GM19324 (cell line): Measurements from ENCODE around the gene TMEM250.

ENCODE experiments used
- ATAC-seq: cut with Tn5 transposase; IDR thresholded peaks from one replicate; pipeline ENCODE4 v1.9.1; 2021; ENCODE audit warnings: mild to moderate bottlenecking, moderate library complexity; ENCODE audit not compliant: unreplicated experiment, low FRiP score

Gene TMEM250

GRCh38 chr9:136098210-136098609 lies 20.5 kb downstream of the TMEM250 start:
- ATAC-seq = no peak

DNA sequence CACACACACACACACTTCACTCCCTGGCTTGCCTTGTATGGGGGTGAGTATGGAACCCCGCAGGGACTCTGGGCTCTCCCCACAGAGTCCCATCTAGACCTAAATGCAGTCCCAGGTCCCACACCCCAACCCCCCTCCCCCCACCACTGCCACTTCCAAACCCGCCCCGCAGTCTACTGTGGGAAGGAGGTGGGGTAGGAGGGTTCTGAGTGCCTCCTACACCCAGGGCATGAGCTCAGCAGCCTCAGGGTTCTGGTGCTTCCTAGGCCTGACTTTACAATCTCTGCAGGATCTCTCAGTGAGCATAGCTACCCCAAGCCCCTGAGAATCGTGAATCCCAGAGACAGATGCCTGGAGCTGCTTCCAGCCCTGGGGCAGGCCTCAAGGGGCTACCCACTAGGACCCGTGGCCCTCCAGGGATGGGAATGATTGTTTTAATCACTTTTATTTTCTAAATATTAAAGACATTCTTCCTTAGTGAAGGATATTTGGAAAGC lies 22.1 kb downstream of the TMEM250 start:
- no peak for ATAC-seq

DNA sequence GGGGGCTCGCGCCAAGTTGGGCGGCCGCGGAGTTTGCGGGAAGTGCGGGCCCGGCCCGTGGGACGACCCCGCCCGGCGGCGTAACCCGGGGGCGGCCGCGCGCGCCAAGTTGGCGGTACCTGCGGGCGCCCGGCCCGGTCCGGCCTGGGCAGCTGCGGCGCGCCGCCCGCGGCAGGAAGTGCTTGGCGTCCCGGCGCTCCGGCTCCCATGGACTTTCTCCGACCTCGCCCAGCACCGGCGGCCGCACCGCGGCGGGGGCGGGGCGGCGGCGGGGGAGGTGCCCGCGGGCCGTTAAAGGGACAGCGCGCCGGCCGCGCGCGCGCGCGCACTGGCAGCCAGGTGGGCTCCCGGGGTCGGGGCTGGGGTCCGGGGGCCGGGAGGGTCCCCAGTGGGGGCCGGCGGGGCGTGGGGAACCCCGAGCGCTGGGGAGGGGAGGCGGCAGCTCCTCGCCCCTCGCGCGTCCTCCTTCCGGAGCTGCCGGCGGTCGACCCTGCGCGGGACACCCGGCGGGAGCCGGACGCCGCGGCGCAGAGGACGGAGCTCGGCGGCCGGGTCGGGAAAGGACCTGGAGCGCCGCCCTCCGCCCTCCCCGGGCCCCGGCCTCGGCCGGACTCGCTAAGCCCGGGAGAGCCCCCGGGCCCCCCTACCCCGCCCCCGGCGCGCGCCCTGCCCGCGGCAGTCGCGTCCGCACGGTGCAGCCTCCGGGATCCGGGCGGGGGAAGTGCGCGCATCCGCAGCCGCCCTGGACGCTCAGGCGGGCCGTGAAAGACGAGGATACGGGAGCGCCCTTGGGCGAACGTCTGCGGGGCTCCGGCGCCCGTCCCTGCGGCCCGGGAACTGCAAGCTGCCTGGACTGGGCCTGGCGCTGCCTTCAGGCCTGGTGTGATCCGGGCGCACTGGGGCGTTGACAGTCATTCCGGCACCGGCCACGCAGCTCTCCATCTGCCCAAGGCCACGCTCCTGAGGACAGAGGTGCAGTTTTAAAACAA lies 23.3 kb downstream of the TMEM250 start, which contains the start of gene NACC2:
Gene NACC2, minus strand, starts transcription at position 220 of the 989 bp plus-strand sequence. CDS start 44,768 bp downstream, outside the sequence.
- ATAC-seq = peak; percentile 50

DNA sequence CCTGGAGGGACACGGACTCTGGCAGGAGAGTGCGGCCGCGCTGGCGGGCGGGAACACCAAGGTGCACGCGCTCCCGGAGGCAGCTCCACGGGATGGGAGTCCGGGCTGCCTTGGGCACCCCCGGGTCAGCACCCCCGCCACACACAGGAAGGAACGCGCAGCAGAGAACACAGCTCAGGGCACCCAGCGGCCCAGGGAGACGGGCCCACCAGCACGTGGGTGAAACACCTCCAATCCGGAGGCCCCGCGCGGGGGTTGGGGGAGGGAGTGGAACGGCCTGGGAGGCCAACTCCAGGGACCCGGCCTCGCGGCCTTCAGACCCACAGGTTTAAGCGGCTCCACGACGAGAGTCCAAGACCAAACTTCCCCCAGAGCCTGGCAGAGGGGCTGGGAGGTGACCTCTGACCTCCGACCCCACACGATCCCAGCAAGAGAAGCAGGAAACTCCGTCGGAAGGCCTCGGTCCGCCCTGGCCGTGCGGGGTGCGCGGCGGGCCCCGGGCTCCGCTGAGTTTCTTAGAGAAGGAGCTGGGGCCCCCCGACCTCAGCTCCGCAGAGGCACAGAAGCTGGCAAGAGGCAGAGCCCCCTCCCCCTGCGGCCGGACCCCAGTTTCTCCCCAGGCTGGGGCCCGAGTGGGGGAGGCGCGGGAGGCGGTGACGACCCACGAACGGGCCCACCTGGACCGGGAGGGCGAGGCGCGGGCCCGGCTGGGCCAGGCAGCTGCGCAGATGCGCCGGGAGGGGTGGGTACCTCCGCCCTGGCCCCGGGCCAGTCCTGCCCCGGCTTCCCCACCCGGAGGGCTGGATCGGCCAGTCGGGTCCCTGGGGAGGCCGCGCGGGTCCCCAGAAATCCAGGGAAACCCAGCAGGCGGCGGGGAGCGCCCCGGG lies 24.4 kb downstream of the TMEM250 start:
- ATAC-seq = peak; percentile 12

GRCh38 chr9:136093346-136093986 lies 25.2 kb downstream of the TMEM250 start:
- ATAC-seq = no peak

GRCh38 chr9:136092741-136093140 lies 25.9 kb downstream of the TMEM250 start:
- no peak for ATAC-seq

GRCh38 chr9:136092353-136092650 lies 26.4 kb downstream of the TMEM250 start:
- no peak for ATAC-seq

DNA sequence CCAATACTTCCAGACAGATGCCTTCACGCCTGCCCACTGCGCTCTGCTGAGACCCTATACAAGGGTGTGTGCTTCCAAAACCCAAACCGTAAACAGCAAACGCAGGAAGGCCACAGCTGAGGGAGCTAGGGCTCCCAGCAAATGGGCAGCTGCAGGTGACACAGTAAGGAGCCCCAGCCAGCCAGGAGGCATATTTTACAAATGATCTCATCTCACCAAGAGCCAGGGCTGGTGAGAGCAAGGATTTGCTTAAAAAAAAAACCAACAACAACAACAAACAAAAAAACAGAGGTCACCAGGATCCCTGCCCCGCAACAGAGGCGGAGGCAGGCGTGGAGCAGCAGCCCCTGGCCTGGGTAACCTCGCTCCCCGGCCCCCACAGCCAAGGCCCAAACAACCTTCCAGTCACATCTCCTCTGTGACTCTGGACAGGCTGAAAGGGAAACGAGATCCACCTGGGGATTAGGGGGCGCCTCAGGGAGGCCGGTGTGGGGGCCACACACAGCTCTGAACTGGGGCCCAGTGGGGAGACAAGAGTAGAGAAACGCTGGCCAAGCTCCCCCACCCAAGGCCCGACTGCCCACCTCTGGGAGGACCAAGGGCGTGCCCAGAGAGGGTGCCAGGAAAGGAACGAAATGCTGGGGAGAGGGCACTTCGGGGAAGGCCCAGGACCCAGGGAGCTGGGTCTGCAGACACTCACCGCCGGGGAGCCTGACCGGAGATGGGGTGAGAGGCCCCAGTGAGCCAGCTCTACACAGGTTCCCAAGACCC lies 26.9 kb downstream of the TMEM250 start:
- no peak for ATAC-seq

DNA sequence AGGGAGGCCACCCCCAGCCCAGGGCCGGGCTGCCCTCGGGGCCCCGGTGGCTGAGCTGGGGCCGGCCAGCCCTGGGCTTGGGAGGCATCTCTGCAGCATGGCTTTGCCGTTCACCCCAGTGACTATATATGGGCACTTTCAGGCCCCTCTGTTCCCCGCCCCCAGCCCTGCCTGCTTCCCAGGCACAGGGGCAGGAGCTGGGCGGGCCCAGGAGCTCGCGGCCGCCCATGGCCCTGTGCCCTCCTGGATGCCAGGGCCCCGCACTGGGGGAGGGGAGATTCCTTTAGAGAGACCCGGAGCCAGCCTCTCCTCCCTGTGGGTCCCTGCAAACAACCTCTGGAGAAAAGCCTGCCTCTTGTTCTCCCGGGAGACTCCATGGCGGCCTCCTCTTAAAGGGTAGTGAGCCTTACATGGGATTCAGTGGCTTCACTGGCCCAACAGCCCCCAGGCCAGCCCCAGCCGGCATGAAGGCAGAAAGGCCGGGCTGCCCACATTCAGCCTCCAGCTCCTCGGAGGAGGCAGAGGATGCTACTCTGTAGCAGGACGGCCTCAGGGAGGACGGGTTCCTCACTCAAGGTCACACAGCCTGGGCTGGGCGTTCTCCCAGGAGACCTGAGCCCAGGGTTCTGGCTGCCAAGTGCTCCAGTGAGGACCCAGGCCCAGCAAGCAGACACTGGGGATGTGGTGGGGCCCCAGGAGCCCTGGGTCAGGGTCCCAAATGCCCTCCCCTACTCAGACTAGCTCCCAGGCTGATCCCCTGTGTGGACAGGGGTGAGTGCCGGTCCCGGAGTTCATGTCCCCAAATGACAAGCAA lies 27.7 kb downstream of the TMEM250 start:
- ATAC-seq = no peak

GRCh38 chr9:136090056-136090735 lies 28.5 kb downstream of the TMEM250 start:
- ATAC-seq = no peak

DNA sequence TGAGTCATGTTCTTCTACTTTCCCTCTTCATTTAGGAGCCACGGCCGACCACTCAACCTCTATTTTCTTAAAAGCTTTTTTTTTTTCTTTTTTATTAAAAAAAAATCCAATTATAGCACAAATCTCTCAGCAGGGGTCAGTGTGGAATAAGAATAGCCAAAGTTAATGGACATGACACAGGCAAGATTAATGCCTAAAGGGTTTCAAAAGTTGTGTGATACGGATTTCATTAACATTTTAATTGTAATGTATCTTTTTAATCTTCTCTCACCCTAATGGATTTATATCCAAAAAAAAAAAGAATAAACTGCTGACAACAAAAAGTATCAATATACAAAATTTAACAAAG lies 29.0 kb downstream of the TMEM250 start:
- no peak for ATAC-seq

DNA sequence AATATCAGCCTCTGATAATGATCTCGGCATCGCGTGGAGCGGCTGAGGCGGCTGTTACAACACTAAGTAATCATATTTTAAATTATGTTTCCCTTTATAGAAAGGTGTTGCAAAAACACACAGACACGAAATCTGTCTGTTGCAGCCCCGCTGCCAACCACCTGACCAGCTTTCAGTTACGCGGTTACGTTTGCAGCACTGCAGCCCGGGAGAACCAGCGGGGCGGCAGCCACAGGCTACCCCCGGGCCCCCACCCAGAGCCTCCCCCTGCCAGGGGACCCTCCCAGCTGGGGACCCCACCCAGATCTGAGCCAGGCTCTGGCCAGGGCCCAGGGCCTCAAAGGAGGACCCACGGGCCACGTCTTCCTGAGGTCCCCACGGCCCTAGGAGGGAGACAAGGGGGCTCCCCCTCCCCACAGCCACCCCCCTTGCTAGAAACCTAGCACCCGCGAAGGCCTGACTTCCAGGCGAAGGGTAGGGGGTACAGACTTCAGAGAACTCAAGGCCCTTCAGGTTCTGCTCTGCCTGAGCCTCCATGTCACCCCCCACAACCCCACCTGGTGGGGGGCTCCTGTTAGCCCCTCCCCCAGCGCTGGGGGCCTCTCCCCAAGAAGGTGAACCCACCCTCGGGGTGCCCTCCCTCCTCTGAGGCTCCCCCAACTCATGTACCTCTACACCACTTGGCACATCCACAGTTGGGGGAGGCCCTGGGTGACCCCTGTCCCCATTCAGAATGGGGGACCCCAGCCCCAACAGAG lies 29.6 kb downstream of the TMEM250 start:
- ATAC-seq = no peak

- ATAC-seq = no peak
These were observed 30.2 kb downstream of the TMEM250 start for GRCh38 chr9:136088481-136088938.

DNA sequence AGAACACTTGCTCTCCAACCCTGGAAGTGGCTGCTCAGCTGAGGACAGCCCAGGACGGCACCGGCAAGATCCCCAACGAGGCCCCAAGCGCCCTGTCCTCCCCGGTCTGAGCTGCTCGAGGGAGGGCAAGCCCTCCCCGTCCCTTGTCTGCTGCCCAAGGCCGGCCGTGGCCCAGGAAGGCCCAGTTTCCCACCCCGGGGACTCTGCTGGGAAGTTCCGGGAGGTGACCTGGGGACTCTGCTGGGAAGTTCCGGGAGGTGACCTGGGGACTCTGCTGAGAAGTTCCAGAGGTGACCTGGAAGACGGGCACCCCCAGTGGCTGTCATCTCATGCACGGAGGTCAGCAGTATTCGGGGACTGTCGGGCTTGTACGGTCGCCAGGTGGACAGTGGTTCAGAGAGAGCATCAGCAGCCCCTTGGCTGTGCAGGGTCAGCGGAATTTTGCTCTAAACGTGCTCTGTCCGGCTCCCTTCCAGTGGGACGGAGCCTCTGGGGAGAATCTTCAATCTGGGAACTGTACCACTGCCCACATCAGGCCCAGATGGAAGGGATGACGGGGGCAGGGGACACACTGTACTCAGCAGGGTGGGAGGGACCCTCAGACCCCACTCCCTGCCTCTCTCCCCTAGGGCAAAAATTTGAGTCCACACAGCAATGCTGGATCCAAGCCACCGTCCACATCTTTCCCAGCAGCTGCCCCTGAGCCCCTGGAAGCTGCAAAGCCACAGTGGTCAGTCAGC lies 30.8 kb downstream of the TMEM250 start:
- no peak for ATAC-seq

DNA sequence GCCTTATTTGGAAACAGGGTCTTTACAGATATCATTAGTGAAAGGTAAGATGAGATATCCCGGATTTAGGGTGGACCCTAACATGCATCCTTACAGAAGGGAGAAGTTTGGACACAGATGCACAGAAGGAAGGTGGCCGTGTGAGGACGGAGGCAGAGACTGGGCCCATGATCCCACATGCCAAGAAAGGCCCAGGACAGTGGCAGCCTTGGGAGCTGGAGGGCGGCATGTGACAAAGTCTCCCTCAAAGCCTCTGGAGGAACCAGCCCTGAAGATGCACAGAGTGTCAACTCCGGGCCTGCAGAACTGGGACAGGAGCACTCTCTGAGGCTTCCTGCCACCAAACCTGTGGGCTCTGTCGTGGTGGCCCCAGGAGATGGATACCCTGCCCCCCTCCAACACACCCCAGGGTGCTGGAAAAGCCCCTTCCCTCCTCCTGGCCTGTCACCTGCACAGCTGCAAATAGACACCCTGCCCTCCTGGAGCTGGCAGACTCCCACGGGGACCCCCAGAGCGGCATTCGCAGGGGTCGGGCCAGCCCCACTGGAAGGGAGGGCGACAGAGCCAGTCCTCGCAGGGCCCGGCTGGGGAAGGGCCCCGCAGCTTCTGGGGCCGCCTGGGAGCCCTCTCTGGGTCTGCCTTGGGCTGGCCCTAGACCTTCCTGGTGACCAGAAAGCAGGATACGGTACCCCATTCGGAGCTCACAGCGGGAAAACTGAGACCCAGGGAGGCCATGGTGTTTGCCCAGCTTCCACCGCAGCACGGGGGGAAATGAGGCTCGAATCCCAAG lies 31.5 kb downstream of the TMEM250 start:
- no peak for ATAC-seq

DNA sequence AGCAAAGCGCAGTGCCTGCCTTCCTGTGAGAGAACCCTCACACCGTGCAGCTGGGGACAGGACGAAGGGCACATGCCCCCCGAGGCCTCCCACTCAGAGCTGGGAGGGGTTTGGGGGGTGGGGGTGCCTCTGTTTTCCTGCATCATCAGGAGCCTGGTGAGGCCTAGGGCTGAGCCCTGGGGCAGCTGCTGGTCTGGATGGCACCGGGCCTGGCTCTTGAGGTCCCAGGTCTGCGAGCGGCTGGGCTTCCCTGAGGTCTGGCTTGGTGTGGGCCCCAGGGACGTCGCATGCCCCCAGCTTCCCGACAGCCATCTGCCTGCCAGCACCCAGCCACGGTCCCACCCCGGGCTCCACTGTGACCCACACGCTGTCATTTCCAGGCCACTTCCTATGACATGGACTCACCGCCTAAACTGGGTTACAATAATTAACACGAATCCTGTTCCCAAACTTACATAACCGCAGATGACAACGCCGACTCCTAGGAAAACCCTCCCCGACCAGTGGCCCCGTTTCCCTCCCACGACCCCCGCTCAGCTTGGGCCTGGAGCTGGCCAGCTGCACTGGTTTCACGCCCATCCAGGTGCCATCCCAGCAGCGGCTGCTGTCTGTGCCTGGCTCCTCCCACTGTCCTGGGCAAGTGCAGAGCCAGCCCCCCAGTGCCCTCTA lies 32.3 kb downstream of the TMEM250 start:
- no peak for ATAC-seq
